ENCODE results near the gene AVPI1. TPM values are rescaled to one million over a fixed set of nuclear protein-coding genes. Genes with fewer than 3 reads are reported as not detected.

AVPI1 gene
- 1 to 10 TPM; 1.8 to 1.9 TPM for total RNA-seq

DNA sequence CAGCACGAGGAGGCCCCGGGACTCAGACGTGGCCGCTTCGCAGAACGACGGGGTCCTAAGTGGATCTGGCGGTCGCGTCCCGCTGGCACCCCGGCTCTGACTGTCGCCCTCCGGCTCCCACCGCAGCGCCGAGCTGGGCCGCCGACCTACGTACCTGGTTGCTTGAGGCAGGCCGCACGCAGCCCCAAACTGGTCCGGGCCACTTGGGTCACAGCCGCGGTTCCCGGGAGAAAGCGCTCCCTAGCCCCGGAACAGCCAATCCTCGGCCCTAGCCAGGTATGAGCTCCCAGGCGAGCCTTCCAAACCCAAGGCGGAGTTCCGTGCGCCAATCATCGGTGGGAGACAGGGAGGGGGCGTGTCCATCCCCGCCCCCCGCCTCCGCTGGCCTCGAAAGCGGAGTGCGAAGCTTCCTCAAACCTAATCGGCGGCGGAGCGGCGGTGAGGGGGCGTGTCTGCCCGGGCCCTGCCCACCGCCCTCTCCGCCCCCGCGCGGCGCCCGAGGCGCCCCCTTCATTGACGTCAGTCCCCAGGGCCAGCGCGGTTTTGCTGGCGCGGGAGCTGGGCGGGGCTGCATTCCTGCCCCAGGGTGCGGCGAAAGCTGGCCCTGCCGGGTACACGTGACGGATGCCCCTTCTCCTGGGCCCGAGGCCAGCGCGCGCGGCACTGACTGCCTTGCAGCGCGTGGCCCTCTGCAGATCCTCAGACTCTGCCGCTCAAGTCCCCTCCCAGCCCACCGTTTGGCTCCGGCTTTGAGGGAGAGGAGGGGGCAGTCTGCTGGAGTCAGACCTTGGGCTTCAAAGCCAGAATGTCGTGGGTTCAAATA, at the start of gene AVPI1:
TSS of gene AVPI1 (minus strand) at position 280 of the 823 bp plus-strand sequence. CDS start 7,336 bp downstream, outside the sequence.
- peak within 1 kb of the TSS; percentile 75 for H3K4me3 Mint-ChIP-seq
- ChIA-PET POLR2A (interaction anchor here (0.9 to 2.8 kb wide), 12 partner anchors 8 to 182 kb away, joined by 3 to 15 read pairs (median 4); partner anchors contain the start of genes MARVELD1, PI4K2A and ZFYVE27), CTCF (interaction anchor here (0.6 to 5.8 kb wide), 19 partner anchors 9 to 354 kb away, joined by 3 to 36 read pairs (median 6); partner anchors contain the start of genes PI4K2A and ZFYVE27)
- peaks cover 17% of the 10 kb centered on the region for H3K4me1 Mint-ChIP-seq
- no peaks in the 10 kb centered on the region for H3K36me3 Mint-ChIP-seq (ENCODE audit: low read depth)
- H3K9me3 Mint-ChIP-seq = no peaks in the 10 kb centered on the region
- H3K27ac Mint-ChIP-seq = peak within 1 kb of the TSS; percentile 54
- DNase-seq = peak; percentile 95
- H3K27me3 Mint-ChIP-seq = peaks cover 3% of the 10 kb centered on the region

DNA sequence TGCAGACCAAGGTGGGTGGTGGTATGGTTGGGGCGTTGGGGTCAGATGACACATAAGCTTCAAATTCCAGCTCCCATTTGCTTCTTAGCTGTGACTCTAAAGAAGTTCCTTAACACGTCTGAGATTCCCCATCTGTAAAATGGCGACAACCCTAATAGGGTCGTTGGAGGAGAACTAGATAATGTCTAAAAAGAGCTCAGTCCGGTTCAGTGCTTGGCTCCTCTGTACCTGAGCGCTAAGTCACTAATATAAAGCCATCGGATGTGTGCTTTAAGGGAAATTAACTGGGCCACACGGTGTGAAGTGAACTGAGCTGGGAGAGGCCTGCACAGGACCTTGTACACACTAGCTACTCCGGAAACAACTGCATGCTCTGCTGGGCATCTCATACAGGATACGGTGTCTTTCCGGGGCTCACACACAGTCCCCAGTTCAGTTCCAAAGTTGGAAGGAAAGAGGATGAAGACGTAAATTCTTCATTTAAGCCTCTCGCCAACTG, 49.4 kb upstream of the AVPI1 start:
- ChIA-PET CTCF (interaction anchor here (0.6 to 9.7 kb wide), 17 partner anchors 10 to 336 kb away, joined by 3 to 111 read pairs (median 5); partner anchors contain the start of genes AVPI1 and RRP12), POLR2A (interaction anchor here (0.7 to 2.2 kb wide), 15 partner anchors 8 to 709 kb away, joined by 3 to 20 read pairs (median 3); partner anchors contain the start of genes AVPI1, MARVELD1 and PI4K2A)
- H3K9me3 Mint-ChIP-seq = peaks cover 2% of the 10 kb centered on the region
- peak overlapping the region; percentile 86 for H3K27ac Mint-ChIP-seq
- H3K27me3 Mint-ChIP-seq = no peaks in the 10 kb centered on the region
- H3K36me3 Mint-ChIP-seq (ENCODE audit: low read depth) = peaks cover 31% of the 10 kb centered on the region
- peaks cover 42% of the 10 kb centered on the region for H3K4me1 Mint-ChIP-seq
- DNase-seq = no peak
- peak overlapping the region; percentile 85 for H3K4me3 Mint-ChIP-seq

DNA sequence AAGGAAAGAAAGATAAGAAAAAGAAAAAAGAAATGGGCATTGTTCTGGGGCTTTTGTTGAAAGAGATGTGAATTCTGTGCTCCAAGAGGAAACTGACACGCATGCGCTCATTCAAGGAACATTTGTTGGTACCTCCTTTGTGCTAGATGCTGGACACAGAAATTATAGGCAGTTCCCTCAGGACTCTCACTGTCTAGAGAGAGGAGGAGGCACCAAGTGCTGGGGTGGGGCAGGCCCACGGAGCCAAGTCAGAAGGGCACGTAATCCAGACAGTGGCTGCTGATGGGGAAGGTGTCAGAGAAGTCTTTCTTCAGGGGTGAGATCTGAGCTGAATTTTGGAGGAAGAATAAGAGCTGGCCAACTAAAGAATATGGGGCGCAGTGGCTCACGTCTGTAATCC, 47.0 kb upstream of the AVPI1 start:
- ChIA-PET CTCF (interaction anchor here (0.6 to 9.7 kb wide), 7 partner anchors 10 to 1702 kb away, joined by 3 to 111 read pairs (median 10); partner anchors contain the start of gene AVPI1), POLR2A (no interaction called here)
- no peak overlapping the region for H3K27ac Mint-ChIP-seq
- H3K4me1 Mint-ChIP-seq = peaks cover 30% of the 10 kb centered on the region
- no peak for DNase-seq
- H3K9me3 Mint-ChIP-seq = peaks cover 2% of the 10 kb centered on the region
- H3K4me3 Mint-ChIP-seq = no peak overlapping the region
- H3K27me3 Mint-ChIP-seq = no peaks in the 10 kb centered on the region
- H3K36me3 Mint-ChIP-seq (ENCODE audit: low read depth) = peaks cover 12% of the 10 kb centered on the region

DNA sequence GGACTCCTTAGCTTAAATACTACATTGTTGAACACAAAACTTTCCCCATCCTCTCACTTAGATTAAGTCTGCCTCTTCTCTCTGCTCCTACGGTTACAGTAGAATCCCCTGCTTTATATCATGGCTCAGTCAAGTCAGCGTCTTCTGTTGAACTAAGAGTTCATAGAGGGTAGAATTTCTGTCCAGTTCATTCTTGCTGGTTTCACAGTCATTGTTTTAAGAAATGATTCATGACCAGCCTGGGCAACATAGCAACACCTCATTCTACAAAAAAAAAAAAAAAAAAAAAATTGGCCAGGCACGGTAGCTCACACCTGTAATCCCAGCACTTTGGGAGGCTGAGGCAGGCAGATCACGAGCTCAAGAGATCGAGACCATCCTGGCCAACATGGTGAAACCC, 46.2 kb upstream of the AVPI1 start:
- peaks cover 27% of the 10 kb centered on the region for H3K4me1 Mint-ChIP-seq
- H3K9me3 Mint-ChIP-seq = peaks cover 2% of the 10 kb centered on the region
- no peak overlapping the region for H3K27ac Mint-ChIP-seq
- POLR2A ChIA-PET = no interaction called here
- H3K27me3 Mint-ChIP-seq = no peaks in the 10 kb centered on the region
- no peak for DNase-seq
- H3K4me3 Mint-ChIP-seq = no peak overlapping the region
- H3K36me3 Mint-ChIP-seq (ENCODE audit: low read depth) = peaks cover 11% of the 10 kb centered on the region
- CTCF ChIA-PET = interaction anchor here (0.6 to 9.7 kb wide), 9 partner anchors 9 to 241 kb away, joined by 3 to 111 read pairs (median 6); partner anchors contain the start of gene AVPI1

GRCh38 chr10:97732052-97732359, 45.0 kb upstream of the AVPI1 start:
- Mint-ChIP-seq H3K4me3 (no peak overlapping the region), H3K9me3 (peaks cover 2% of the 10 kb centered on the region), H3K4me1 (peaks cover 18% of the 10 kb centered on the region), H3K27me3 (no peaks in the 10 kb centered on the region), H3K36me3 (ENCODE audit: low read depth) (peaks cover 2% of the 10 kb centered on the region), H3K27ac (no peak overlapping the region)
- ChIA-PET POLR2A (no interaction called here), CTCF (interaction anchor here (1.1 to 9.7 kb wide), 9 partner anchors 8 to 160 kb away, joined by 3 to 111 read pairs (median 10); partner anchors contain the start of genes ANKRD2, AVPI1 and MARVELD1)
- no peak for DNase-seq

DNA sequence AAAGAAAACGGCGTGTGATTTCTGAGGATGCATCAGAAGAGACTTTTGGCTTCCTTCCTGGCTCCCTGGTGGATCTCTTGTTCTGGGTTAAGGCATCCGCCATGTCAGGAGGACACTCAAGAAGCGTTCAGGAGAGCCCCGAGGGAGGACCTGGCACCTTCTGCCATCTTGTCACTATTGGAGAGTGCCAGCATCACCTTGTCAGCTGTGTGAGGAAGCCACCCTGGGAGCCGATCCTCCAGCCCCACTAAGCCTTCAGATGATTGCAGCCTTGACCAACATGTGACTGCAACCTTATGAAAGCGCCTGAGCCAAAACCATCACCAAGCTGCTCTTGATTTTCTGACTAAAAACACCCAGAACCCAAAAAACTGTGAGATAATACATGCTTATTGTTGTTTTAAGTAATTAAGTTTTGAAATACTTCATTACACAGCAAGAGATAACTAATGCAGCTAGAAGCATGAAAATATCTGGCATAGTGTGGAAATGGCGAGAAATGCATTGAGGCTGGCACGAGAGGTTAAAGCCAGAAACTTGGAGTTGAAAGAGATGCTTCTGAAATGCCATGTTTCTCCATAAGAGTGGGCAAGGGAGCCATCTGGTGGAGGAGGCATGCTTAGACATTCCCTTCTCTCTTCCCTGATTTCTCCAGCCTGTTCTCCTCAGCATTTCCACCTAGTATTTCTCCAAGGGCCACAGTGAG, 44.5 kb upstream of the AVPI1 start:
- Mint-ChIP-seq H3K9me3 (peaks cover 2% of the 10 kb centered on the region), H3K4me1 (peaks cover 16% of the 10 kb centered on the region), H3K4me3 (no peak overlapping the region), H3K27ac (no peak overlapping the region), H3K36me3 (ENCODE audit: low read depth) (no peaks in the 10 kb centered on the region), H3K27me3 (no peaks in the 10 kb centered on the region)
- peak; percentile 53 for DNase-seq
- CTCF ChIA-PET = interaction anchor here (0.8 to 9.7 kb wide), 8 partner anchors 15 to 159 kb away, joined by 5 to 111 read pairs (median 11); partner anchors contain the start of genes ANKRD2, AVPI1 and MARVELD1
- POLR2A ChIA-PET = no interaction called here

DNA sequence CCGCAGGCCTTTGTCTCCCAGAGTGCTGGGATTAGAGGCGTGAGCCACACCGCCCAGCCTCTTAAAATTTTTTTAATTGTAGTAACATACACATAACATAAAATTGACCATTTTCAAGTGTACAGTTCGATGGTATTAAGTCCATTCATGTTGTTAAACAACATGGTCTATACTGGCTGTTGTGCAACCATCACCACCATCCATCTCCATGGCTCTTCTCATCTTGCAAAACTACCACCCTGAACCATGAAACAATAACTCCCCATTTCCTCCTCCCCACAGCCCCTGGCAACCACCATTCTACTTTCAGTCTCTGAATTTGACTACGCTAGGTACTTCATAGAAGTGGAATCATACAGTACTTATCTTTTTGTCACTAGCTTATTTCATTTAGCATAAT, 42.0 kb upstream of the AVPI1 start:
- CTCF ChIA-PET = interaction anchor here (1.1 to 9.7 kb wide), 4 partner anchors 21 to 41 kb away, joined by 3 to 111 read pairs (median 26); partner anchors contain the start of gene AVPI1
- H3K4me1 Mint-ChIP-seq = peaks cover 6% of the 10 kb centered on the region
- DNase-seq = no peak
- H3K27me3 Mint-ChIP-seq = peaks cover 3% of the 10 kb centered on the region
- H3K4me3 Mint-ChIP-seq = no peak overlapping the region
- H3K27ac Mint-ChIP-seq = no peak overlapping the region
- H3K9me3 Mint-ChIP-seq = no peaks in the 10 kb centered on the region
- POLR2A ChIA-PET = no interaction called here
- no peaks in the 10 kb centered on the region for H3K36me3 Mint-ChIP-seq (ENCODE audit: low read depth)

DNA sequence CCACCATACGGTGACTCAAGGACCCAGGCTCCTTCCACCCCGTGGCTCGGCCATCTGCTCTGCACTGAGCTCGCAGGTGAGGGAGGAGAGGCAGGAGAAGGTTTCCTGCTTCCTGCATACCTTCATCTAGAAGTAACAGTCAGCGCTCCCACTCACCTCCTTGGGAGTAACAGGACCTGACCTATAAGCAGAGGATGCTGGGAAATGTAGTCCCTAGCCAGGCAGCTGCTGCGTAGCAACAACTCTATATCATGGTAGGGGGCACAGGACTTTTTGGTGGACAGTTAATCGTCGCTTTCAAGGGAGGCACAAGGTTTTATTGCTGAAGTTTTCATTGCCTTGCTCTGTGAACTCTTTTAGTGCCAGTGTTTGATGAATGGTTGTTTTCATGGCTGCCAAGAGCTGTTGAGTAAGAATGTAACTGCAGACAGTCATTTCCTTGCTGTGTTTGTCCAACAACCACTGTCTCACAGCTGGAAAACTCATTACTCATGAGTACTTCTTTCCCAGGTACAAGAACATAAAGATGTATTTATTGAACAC, 39.7 kb upstream of the AVPI1 start:
- H3K27me3 Mint-ChIP-seq = peaks cover 5% of the 10 kb centered on the region
- H3K27ac Mint-ChIP-seq = no peak overlapping the region
- no peaks in the 10 kb centered on the region for H3K36me3 Mint-ChIP-seq (ENCODE audit: low read depth)
- H3K9me3 Mint-ChIP-seq = no peaks in the 10 kb centered on the region
- H3K4me1 Mint-ChIP-seq = peaks cover 6% of the 10 kb centered on the region
- DNase-seq = no peak
- ChIA-PET POLR2A (interaction anchor here (0.8 to 3.3 kb wide), 2 partner anchors 10 kb away, joined by 3 to 18 read pairs; partner anchors contain the start of gene ZFYVE27), CTCF (interaction anchor here (1.3 to 3.8 kb wide), 4 partner anchors 9 to 25 kb away, joined by 3 to 28 read pairs (median 6); no protein-coding TSS in a partner anchor)
- no peak overlapping the region for H3K4me3 Mint-ChIP-seq

- POLR2A ChIA-PET = interaction anchor here (1.2 to 3.3 kb wide), 3 partner anchors 10 to 12 kb away, joined by 3 to 18 read pairs (median 5); partner anchors contain the start of genes MARVELD1 and ZFYVE27
Observed at GRCh38 chr10:97724341-97724941, 37.4 kb upstream of the AVPI1 start.

GRCh38 chr10:97723001-97723400, 36.0 kb upstream of the AVPI1 start:
- peaks cover 5% of the 10 kb centered on the region for H3K27me3 Mint-ChIP-seq
- H3K4me1 Mint-ChIP-seq = peaks cover 3% of the 10 kb centered on the region
- no peak overlapping the region for H3K27ac Mint-ChIP-seq
- CTCF ChIA-PET = interaction anchor here (3.0 kb wide), 1 partner anchor 21 kb away, joined by 21 read pairs; no protein-coding TSS in a partner anchor
- POLR2A ChIA-PET = no interaction called here
- no peaks in the 10 kb centered on the region for H3K36me3 Mint-ChIP-seq (ENCODE audit: low read depth)
- no peak overlapping the region for H3K4me3 Mint-ChIP-seq
- DNase-seq = no peak
- H3K9me3 Mint-ChIP-seq = no peaks in the 10 kb centered on the region

More at GRCh38 chr10:97724341-97724941, 37.4 kb upstream of the AVPI1 start:
- Mint-ChIP-seq H3K27ac (no peak overlapping the region), H3K27me3 (peaks cover 5% of the 10 kb centered on the region), H3K4me3 (no peak overlapping the region), H3K4me1 (peaks cover 6% of the 10 kb centered on the region), H3K9me3 (no peaks in the 10 kb centered on the region), H3K36me3 (ENCODE audit: low read depth) (no peaks in the 10 kb centered on the region)
- DNase-seq = no peak
- CTCF ChIA-PET = interaction anchor here (0.9 to 3.8 kb wide), 9 partner anchors 8 to 317 kb away, joined by 3 to 28 read pairs (median 5); partner anchors contain the start of genes AVPI1, MARVELD1 and ZFYVE27

DNA sequence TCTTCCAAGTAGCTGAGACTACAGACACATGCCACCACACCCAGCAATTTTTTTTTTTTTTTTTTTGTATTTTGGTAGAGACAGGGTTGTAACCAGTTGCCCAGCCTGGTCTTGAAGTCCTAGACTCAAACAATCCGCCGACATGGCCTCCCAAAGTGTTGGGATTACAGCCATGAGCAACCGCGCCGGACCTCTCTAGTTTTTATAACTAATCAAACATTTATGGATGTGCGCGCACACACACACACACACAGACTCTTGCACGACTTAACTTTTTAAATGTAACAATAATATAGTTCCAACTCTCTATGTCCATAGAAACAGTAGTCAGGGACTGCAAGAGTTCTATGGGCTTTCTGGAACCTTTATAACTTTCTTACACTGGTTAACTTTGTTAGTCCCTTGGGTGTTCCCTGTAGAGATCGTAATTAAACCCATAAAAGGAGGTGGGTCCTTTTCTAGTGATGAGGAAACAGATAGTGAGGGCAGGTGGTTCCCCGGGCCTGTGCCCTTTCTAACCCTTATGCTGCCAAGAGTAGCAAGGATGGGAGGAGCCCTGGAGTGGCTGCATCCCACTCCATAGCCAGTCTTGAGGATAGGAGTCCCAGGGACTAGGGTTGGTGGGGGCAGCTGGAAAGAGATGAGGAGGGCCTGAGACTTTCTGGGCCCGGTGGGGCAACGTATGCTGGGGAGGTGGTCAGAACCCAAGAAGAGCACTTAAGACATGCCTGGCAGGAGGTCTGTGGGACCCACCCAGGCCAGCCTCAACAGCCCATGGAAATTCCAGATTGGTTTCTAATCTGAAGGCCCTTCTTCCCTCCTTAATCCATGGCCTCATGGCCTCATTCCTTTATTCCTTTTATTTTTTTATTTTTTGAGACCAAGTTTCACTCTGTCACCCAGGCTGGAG, 35.1 kb upstream of the AVPI1 start:
- Mint-ChIP-seq H3K36me3 (ENCODE audit: low read depth) (no peaks in the 10 kb centered on the region), H3K4me1 (peaks cover 3% of the 10 kb centered on the region), H3K27me3 (peaks cover 5% of the 10 kb centered on the region), H3K27ac (no peak overlapping the region), H3K9me3 (no peaks in the 10 kb centered on the region), H3K4me3 (no peak overlapping the region)
- no peak for DNase-seq
- ChIA-PET POLR2A (no interaction called here), CTCF (interaction anchor here (3.0 kb wide), 1 partner anchor 21 kb away, joined by 21 read pairs; no protein-coding TSS in a partner anchor)
